Prostate gland (tissue), 2 donors: Measurements from ENCODE around the gene ZFHX3. TPM values are rescaled to one million over a fixed set of nuclear protein-coding genes. Genes with fewer than 3 reads are reported as not detected.

ENCODE experiments used
- DNase-seq: peaks from one replicate; pipeline ENCODE4 v3.0.0-alpha.2; 2019; ENCODE audit warnings: low spot score
- H3K27ac ChIP-seq, 2 donors: fragments of 200-600 bp; sonication (generic); 2 replicates each; pipeline ENCODE4 v1.5.1; 2017 to 2019
- H3K27me3 ChIP-seq: fragments of 200-600 bp; sonication (generic); replicated peaks from 2 replicates; pipeline ENCODE4 v1.5.1; 2019; ENCODE audit not compliant: insufficient read depth
- H3K36me3 ChIP-seq, 2 donors: fragments of 200-600 bp; sonication (generic); 1 replicate in 1 of 2; 2 replicates in 1 of 2; pipeline versions ENCODE4 v1.5.1 to v1.8.1; 2017 to 2019
- H3K4me1 ChIP-seq: fragments of 200-600 bp; sonication (generic); replicated peaks from 2 replicates; pipeline ENCODE4 v1.5.1; 2019
- H3K4me3 ChIP-seq, 2 donors: fragments of 200-600 bp; sonication (generic); 2 replicates each; pipeline ENCODE4 v1.5.1; 2017 to 2019
- H3K9me3 ChIP-seq: fragments of 200-600 bp; sonication (generic); 2 replicates; pipeline ENCODE4 v1.5.1; 2017
- CTCF ChIP-seq, 4 experiments: fragments of 200-600 bp in 2 of 4; fragments of 450-650 bp in 2 of 4; sonication (generic) in 2 of 4; IDR thresholded peaks; 1 replicate in 3 of 4; 2 replicates in 1 of 4; pipeline ENCODE4 v1.5.1; 2016 to 2019; ENCODE audit warnings: antibody characterized with exemption in 4 of 4, mild to moderate bottlenecking in 2 of 4, moderate library complexity in 2 of 4
- POLR2A ChIP-seq: fragments of 450-650 bp; IDR thresholded peaks from one replicate; pipeline ENCODE4 v1.6.1; 2016; ENCODE audit warnings: antibody characterized with exemption, mild to moderate bottlenecking
- POLR2AphosphoS5 ChIP-seq: sonication (generic); formaldehyde crosslinking; IDR thresholded peaks from one replicate; pipeline ENCODE4 v1.6.1; 2017; ENCODE audit warnings: antibody characterized with exemption
- WGBS: methylation state at CpG from one replicate; pipeline ENCODE4 v1.1.5; 2018; 5-methylcytosine and 5-hydroxymethylcytosine counted together
- intact Hi-C: fragments of 100-400 bp; cut with DNase I; formaldehyde crosslinking; loops from one replicate; pipeline ENCODE4 v1.14.2; 2022
- total RNA-seq, 2 donors: library from RNA; depleted of rRNA; stranded (reverse); fragments of >200 nt; gene quantifications; one replicate each; pipeline ENCODE4 v1.1.0, GENCODE V29; 2016

ZFHX3 gene
- total RNA-seq, 2 donors from 2014 or later, result 51.1 to 53.9 TPM

- WGBS, result 72% methylated on average over 14 of the region's 14 CpGs
- intact Hi-C loops, result no loop called here
- Histone ChIP-seq H3K36me3 (no peaks in the 10 kb centered on the region), H3K4me1 (peaks cover 18% of the 10 kb centered on the region), H3K27me3 (no peaks in the 10 kb centered on the region), H3K4me3 (no peak overlapping the region), H3K27ac (peak overlapping the region; percentile 47 to 59), H3K9me3 (no peaks in the 10 kb centered on the region)
- no peak for DNase-seq
- TF ChIP-seq CTCF (IDR thresholded peaks at IDR 0.05) (no peak), POLR2A (no peak), POLR2AphosphoS5 (no peak)
These were observed 9.9 kb downstream of the ZFHX3 start for GRCh38 chr16:73037845-73038570.

GRCh38 chr16:73037331-73037745, 10.6 kb downstream of the ZFHX3 start:
- DNase-seq, result no peak
- no peaks in the 10 kb centered on the region for H3K9me3 ChIP-seq
- no peak overlapping the region for H3K4me3 ChIP-seq
- TF ChIP-seq POLR2AphosphoS5 (peak; percentile 33), POLR2A (no peak)
- no peaks in the 10 kb centered on the region for H3K36me3 ChIP-seq
- intact Hi-C loops, result no loop called here
- H3K4me1 ChIP-seq, result peaks cover 22% of the 10 kb centered on the region
- H3K27ac ChIP-seq, result peak overlapping the region; percentile 47 to 59
- 11% methylated on average over 5 of the region's 5 CpGs for WGBS
- H3K27me3 ChIP-seq, result no peaks in the 10 kb centered on the region

- Histone ChIP-seq H3K9me3 (no peaks in the 10 kb centered on the region), H3K27me3 (no peaks in the 10 kb centered on the region), H3K4me3 (no peak overlapping the region), H3K27ac (peak overlapping the region; percentile 47 to 59), H3K4me1 (peaks cover 22% of the 10 kb centered on the region), H3K36me3 (no peaks in the 10 kb centered on the region)
- TF ChIP-seq CTCF (IDR thresholded peaks at IDR 0.05), result no peak
- no peak for TF ChIP-seq POLR2AphosphoS5
- no peak for TF ChIP-seq POLR2A
- intact Hi-C loops, result no loop called here
- 36% methylated on average over 19 of the region's 19 CpGs for WGBS
- DNase-seq, result no peak
These were observed 11.7 kb downstream of the ZFHX3 start for GRCh38 chr16:73036074-73036826.

GRCh38 chr16:73034374-73034773, 13.6 kb downstream of the ZFHX3 start:
- DNase-seq, result no peak
- TF ChIP-seq POLR2AphosphoS5, result no peak
- no peak for TF ChIP-seq CTCF (IDR thresholded peaks at IDR 0.05)
- TF ChIP-seq POLR2A, result no peak
- no peak overlapping the region for H3K27ac ChIP-seq
- no peak overlapping the region for H3K4me3 ChIP-seq
- H3K27me3 ChIP-seq, result no peaks in the 10 kb centered on the region
- intact Hi-C loops, result loop anchor here (5.0 kb wide), 1 partner anchor 42 kb away; no protein-coding TSS in a partner anchor
- no peaks in the 10 kb centered on the region for H3K9me3 ChIP-seq
- WGBS, result 63% methylated on average over 4 of the region's 4 CpGs
- H3K4me1 ChIP-seq, result peaks cover 22% of the 10 kb centered on the region
- H3K36me3 ChIP-seq, result no peaks in the 10 kb centered on the region

GRCh38 chr16:73033271-73033998, 14.5 kb downstream of the ZFHX3 start:
- peak overlapping the region; percentile 27 to 53 for H3K27ac ChIP-seq
- WGBS, result 28% methylated on average over 20 of the region's 20 CpGs
- no peaks in the 10 kb centered on the region for H3K9me3 ChIP-seq
- no peak for DNase-seq
- H3K4me1 ChIP-seq, result peaks cover 24% of the 10 kb centered on the region
- H3K4me3 ChIP-seq, result no peak overlapping the region
- TF ChIP-seq POLR2AphosphoS5 (no peak), CTCF (IDR thresholded peaks at IDR 0.05) (no peak), POLR2A (no peak)
- H3K36me3 ChIP-seq, result no peaks in the 10 kb centered on the region
- intact Hi-C loops, result loop anchor here (5.0 kb wide), 1 partner anchor 41 kb away; no protein-coding TSS in a partner anchor
- no peaks in the 10 kb centered on the region for H3K27me3 ChIP-seq
